Measurements from ENCODE around the gene KRT71. TPM values are rescaled to one million over a fixed set of nuclear protein-coding genes. Genes with fewer than 3 reads are reported as not detected.

Gene KRT71
- total and polyA plus RNA-seq, 2 of the 8 experiments (the other 6 are each of a cell fraction or from before 2014, with no cell fraction given), result not detected

DNA sequence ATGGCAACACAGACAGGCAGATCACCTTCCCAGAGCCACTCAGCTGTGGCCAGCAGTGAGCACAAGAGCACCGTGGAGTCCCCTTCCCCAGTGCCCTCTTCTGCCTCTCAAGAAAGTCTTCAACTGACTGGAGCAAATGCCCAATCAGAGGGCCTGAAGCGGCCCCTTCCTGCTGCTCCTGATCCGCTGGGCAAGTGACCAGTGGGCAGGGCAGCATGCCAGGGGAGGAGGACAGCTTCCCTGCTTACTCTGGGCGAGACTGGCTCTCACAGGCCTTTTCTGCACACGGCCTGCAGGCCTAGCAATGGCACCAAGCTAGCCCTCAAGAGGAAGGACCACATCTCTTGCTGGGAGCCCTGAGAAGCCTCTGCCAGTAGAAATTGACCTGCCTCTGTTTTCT lies 890 bp downstream of the KRT71 start:
- Histone ChIP-seq H3K56ac (replicated peaks; ENCODE audit: insufficient read length, low read depth, low read length) (no peak overlapping the region), H4K20me1 (replicated peaks in 1 of 2; ENCODE audit: control insufficient read depth in 1 of 2, insufficient read depth in 2 of 2, low read length in 2 of 2) (no peaks in the 10 kb centered on the region), H3K27me3 (replicated peaks in 1 of 4; ENCODE audit: control insufficient read depth in 3 of 4, extremely low read depth in 1 of 4, insufficient read depth in 3 of 4, low read length in 3 of 4) (no peaks in the 10 kb centered on the region), H3K4me2 (ENCODE audit: insufficient read depth in 1 of 2, low read depth in 2 of 2, low read length in 2 of 2) (no peak overlapping the region), H3K9ac (replicated peaks in 1 of 4; ENCODE audit: extremely low read depth in 1 of 4, low read depth in 3 of 4, low read length in 3 of 4) (no peak overlapping the region), H3K23ac (ENCODE audit: insufficient read length) (no peak overlapping the region), H2AFZ (ENCODE audit: low read length) (no peak overlapping the region), H2AK5ac (ENCODE audit: low read depth, low read length) (no peak overlapping the region), H3K23me2 (ENCODE audit: low read depth, low read length) (no peaks in the 10 kb centered on the region), H3K4me1 (replicated peaks in 1 of 4; ENCODE audit: control insufficient read depth in 3 of 4, insufficient read depth in 4 of 4, low read length in 3 of 4) (no peaks in the 10 kb centered on the region), H3K9me3 (ENCODE audit: insufficient read depth in 2 of 2, low read depth in 1 of 2, low read length in 1 of 2) (no peaks in the 10 kb centered on the region), H2BK12ac (ENCODE audit: low read depth, low read length) (no peak overlapping the region), H3K4me3 (ENCODE audit: extremely low read depth in 1 of 4, insufficient read depth in 2 of 4, low read depth in 3 of 4, low read length in 4 of 4) (no peak overlapping the region), H3K14ac (ENCODE audit: insufficient read length) (no peak overlapping the region), H4K91ac (replicated peaks; ENCODE audit: insufficient read length, low read length) (no peak overlapping the region), H4K5ac (ENCODE audit: insufficient read length, low read depth, low read length) (no peak overlapping the region), H2BK120ac (replicated peaks; ENCODE audit: low read depth, low read length) (no peak overlapping the region), H3K79me2 (ENCODE audit: control insufficient read depth in 1 of 2, insufficient read depth in 2 of 2, low read length in 2 of 2) (no peaks in the 10 kb centered on the region), H2BK20ac (ENCODE audit: low read length) (no peak overlapping the region), H3K18ac (ENCODE audit: extremely low read depth, low read length) (no peak overlapping the region), H3K4ac (replicated peaks; ENCODE audit: insufficient read length, low read depth, low read length) (no peak overlapping the region), H3K27ac (ENCODE audit: low read depth, low read length) (no peak overlapping the region), H2BK5ac (ENCODE audit: low read depth, low read length) (no peak overlapping the region), H4K8ac (ENCODE audit: extremely low read depth, insufficient read depth, low read length) (no peak overlapping the region), H3K36me3 (ENCODE audit: control insufficient read depth in 2 of 4, insufficient read depth in 4 of 4, low read length in 3 of 4) (no peaks in the 10 kb centered on the region), H3K79me1 (ENCODE audit: low read depth, low read length) (no peaks in the 10 kb centered on the region), H2BK15ac (ENCODE audit: low read length) (no peak overlapping the region)
- 88% methylated on average over 5 of the region's 5 CpGs; no CpG with 5 or more reads in 1 of the 2 experiments for whole genome bisulfite sequencing, 2 experiments (ENCODE audit: extremely low coverage in 1 of 2, insufficient coverage in 1 of 2, insufficient read length in 1 of 2, insufficient replicate concordance in 2 of 2, low coverage in 1 of 2, low lambda C conversion rate in 2 of 2, missing lambda C conversion rate in 1 of 2)
- no peak for FAIRE-seq
- ChIA-PET POLR2A (ENCODE audit: partially characterized antibody) (no interaction called here), CTCF (ENCODE audit: partially characterized antibody) (interaction anchor here (0.9 to 3.9 kb wide), 6 partner anchors 15 to 429 kb away, joined by 4 to 16 read pairs (median 4); no protein-coding TSS in a partner anchor)
- DNase-seq (ENCODE audit: low read depth in 1 of 2, low spot score in 2 of 2), result no peak
- no peak for TF ChIP-seq BACH1 (IDR thresholded peaks at IDR 0.05; ENCODE audit: low read length)
- no peak for TF ChIP-seq CREB1 (IDR thresholded peaks at IDR 0.05)
- TF ChIP-seq NANOG (IDR thresholded peaks at IDR 0.05; ENCODE audit: insufficient read depth, low read depth, low read length, poor library complexity, severe bottlenecking), result no peak
- no peak for TF ChIP-seq SIN3A (conservative IDR thresholded peaks at IDR 0.05 in 1 of 2, IDR thresholded peaks at IDR 0.05 in 1 of 2; ENCODE audit: low read depth in 1 of 2, low read length in 2 of 2)
- TF ChIP-seq FOSL1 (IDR thresholded peaks at IDR 0.05; ENCODE audit: insufficient read depth, low read depth, low read length), result no peak
- TF ChIP-seq, protein P1, sequence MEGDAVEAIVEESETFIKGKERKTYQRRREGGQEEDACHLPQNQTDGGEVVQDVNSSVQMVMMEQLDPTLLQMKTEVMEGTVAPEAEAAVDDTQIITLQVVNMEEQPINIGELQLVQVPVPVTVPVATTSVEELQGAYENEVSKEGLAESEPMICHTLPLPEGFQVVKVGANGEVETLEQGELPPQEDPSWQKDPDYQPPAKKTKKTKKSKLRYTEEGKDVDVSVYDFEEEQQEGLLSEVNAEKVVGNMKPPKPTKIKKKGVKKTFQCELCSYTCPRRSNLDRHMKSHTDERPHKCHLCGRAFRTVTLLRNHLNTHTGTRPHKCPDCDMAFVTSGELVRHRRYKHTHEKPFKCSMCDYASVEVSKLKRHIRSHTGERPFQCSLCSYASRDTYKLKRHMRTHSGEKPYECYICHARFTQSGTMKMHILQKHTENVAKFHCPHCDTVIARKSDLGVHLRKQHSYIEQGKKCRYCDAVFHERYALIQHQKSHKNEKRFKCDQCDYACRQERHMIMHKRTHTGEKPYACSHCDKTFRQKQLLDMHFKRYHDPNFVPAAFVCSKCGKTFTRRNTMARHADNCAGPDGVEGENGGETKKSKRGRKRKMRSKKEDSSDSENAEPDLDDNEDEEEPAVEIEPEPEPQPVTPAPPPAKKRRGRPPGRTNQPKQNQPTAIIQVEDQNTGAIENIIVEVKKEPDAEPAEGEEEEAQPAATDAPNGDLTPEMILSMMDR (IDR thresholded peaks at IDR 0.05; ENCODE audit: control extremely low read depth in 1 of 3, insufficient read depth in 1 of 3, low read depth in 1 of 3, low read length in 3 of 3), result no peak
- no peak for TF ChIP-seq JUN (IDR thresholded peaks at IDR 0.05; ENCODE audit: low read depth, low read length)
- TF ChIP-seq, protein P2, sequence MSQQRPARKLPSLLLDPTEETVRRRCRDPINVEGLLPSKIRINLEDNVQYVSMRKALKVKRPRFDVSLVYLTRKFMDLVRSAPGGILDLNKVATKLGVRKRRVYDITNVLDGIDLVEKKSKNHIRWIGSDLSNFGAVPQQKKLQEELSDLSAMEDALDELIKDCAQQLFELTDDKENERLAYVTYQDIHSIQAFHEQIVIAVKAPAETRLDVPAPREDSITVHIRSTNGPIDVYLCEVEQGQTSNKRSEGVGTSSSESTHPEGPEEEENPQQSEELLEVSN (IDR thresholded peaks at IDR 0.05), result no peak
- TF ChIP-seq SP1 (IDR thresholded peaks at IDR 0.05; ENCODE audit: low read depth, low read length), result no peak
- no peak for TF ChIP-seq GTF2F1 (IDR thresholded peaks at IDR 0.05; ENCODE audit: borderline replicate concordance, low read depth, low read length)
- no peak for TF ChIP-seq BRCA1 (IDR thresholded peaks at IDR 0.05; ENCODE audit: low read depth, low read length)
- TF ChIP-seq SP2 (IDR thresholded peaks at IDR 0.05; ENCODE audit: low read length), result no peak

Measured in H1 (cell line).